Suprapubic skin (tissue), 4 donors: Measurements from ENCODE around the gene CD300E.

Source experiments
- CTCF ChIP-seq, 2 donors: fragments of 200-600 bp in 1 of 2; fragments of 450-650 bp in 1 of 2; sonication (generic) in 1 of 2; IDR thresholded peaks; one replicate each; pipeline ENCODE4 v1.5.1; 2016 to 2019; ENCODE audit warnings: antibody characterized with exemption in 2 of 2, mild to moderate bottlenecking in 1 of 2, moderate library complexity in 1 of 2
- EP300 ChIP-seq: sonication (generic); formaldehyde crosslinking; IDR thresholded peaks from one replicate; pipeline ENCODE4 v1.6.1; 2017; ENCODE audit warnings: antibody characterized with exemption
- POLR2A ChIP-seq, 2 donors: fragments of 450-650 bp; IDR thresholded peaks; one replicate each; pipeline ENCODE4 v1.6.1; 2017; ENCODE audit warnings: antibody characterized with exemption in 2 of 2, mild to moderate bottlenecking in 2 of 2, moderate library complexity in 2 of 2
- POLR2AphosphoS5 ChIP-seq, 3 donors: sonication (generic); formaldehyde crosslinking; IDR thresholded peaks; one replicate each; pipeline ENCODE4 v1.6.1; 2017; ENCODE audit warnings: antibody characterized with exemption in 3 of 3

GRCh38 chr17:74603746-74604145 lies 19.8 kb downstream of the CD300E start:
- TF ChIP-seq CTCF (IDR thresholded peaks at IDR 0.05) (no peak), POLR2A (IDR thresholded peaks at IDR 0.05) (no peak), POLR2AphosphoS5 (IDR thresholded peaks at IDR 0.05) (no peak), EP300 (no peak)
